IPS-15b (cell line): ENCODE results near the gene CMTR1.

Source experiments
- H3K27me3 ChIP-seq: one replicate; pipeline ENCODE4 v1.6.1; 2013; ENCODE audit warnings: low read length; ENCODE audit not compliant: control insufficient read depth, insufficient read depth
- H3K36me3 ChIP-seq: one replicate; pipeline ENCODE4 v1.6.1; 2013; ENCODE audit warnings: low read length; ENCODE audit not compliant: control insufficient read depth, insufficient read depth
- H3K4me1 ChIP-seq: one replicate; pipeline ENCODE4 v1.6.1; 2013; ENCODE audit warnings: mild to moderate bottlenecking, low read length; ENCODE audit not compliant: control insufficient read depth, insufficient read depth
- H3K4me3 ChIP-seq: one replicate; pipeline ENCODE4 v1.5.1; 2013; ENCODE audit warnings: low read depth, low read length
- H3K9ac ChIP-seq: one replicate; pipeline ENCODE4 v1.6.1; 2013; ENCODE audit warnings: low read depth, mild to moderate bottlenecking, low read length
- H3K9me3 ChIP-seq: one replicate; pipeline ENCODE4 v1.6.1; 2013; ENCODE audit warnings: mild to moderate bottlenecking, low read length; ENCODE audit not compliant: control insufficient read depth, insufficient read depth

CMTR1 gene

GRCh38 chr6:37489697-37490336, 56.8 kb downstream of the CMTR1 start:
- Histone ChIP-seq H3K9ac (no peak overlapping the region), H3K36me3 (no peaks in the 10 kb centered on the region), H3K9me3 (no peaks in the 10 kb centered on the region), H3K27me3 (no peaks in the 10 kb centered on the region), H3K4me1 (peaks cover 8% of the 10 kb centered on the region), H3K4me3 (no peak overlapping the region)

GRCh38 chr6:37490536-37491170, 57.6 kb downstream of the CMTR1 start:
- no peaks in the 10 kb centered on the region for H3K27me3 ChIP-seq
- peaks cover 8% of the 10 kb centered on the region for H3K4me1 ChIP-seq
- no peak overlapping the region for H3K9ac ChIP-seq
- no peaks in the 10 kb centered on the region for H3K9me3 ChIP-seq
- no peak overlapping the region for H3K4me3 ChIP-seq
- H3K36me3 ChIP-seq = no peaks in the 10 kb centered on the region

GRCh38 chr6:37491171-37491829, 58.3 kb downstream of the CMTR1 start:
- H3K9ac ChIP-seq = no peak overlapping the region
- H3K9me3 ChIP-seq = no peaks in the 10 kb centered on the region
- H3K4me1 ChIP-seq = peaks cover 8% of the 10 kb centered on the region
- no peaks in the 10 kb centered on the region for H3K36me3 ChIP-seq
- H3K4me3 ChIP-seq = no peak overlapping the region
- H3K27me3 ChIP-seq = no peaks in the 10 kb centered on the region

- no peaks in the 10 kb centered on the region for H3K36me3 ChIP-seq
- no peak overlapping the region for H3K9ac ChIP-seq
- no peak overlapping the region for H3K4me3 ChIP-seq
- peaks cover 8% of the 10 kb centered on the region for H3K4me1 ChIP-seq
- H3K27me3 ChIP-seq = no peaks in the 10 kb centered on the region
- H3K9me3 ChIP-seq = no peaks in the 10 kb centered on the region
These were observed 58.8 kb downstream of the CMTR1 start for GRCh38 chr6:37491830-37492208.

- no peak overlapping the region for H3K9ac ChIP-seq
- H3K27me3 ChIP-seq = no peaks in the 10 kb centered on the region
- no peak overlapping the region for H3K4me3 ChIP-seq
- no peaks in the 10 kb centered on the region for H3K9me3 ChIP-seq
- H3K4me1 ChIP-seq = peaks cover 8% of the 10 kb centered on the region
- no peaks in the 10 kb centered on the region for H3K36me3 ChIP-seq
These were observed 59.4 kb downstream of the CMTR1 start for GRCh38 chr6:37492236-37492972.

- Histone ChIP-seq H3K9ac (no peak overlapping the region), H3K36me3 (no peaks in the 10 kb centered on the region), H3K9me3 (no peaks in the 10 kb centered on the region), H3K4me3 (no peak overlapping the region), H3K27me3 (no peaks in the 10 kb centered on the region), H3K4me1 (peaks cover 8% of the 10 kb centered on the region)
These were observed 60.1 kb downstream of the CMTR1 start for GRCh38 chr6:37492991-37493660.

GRCh38 chr6:37493661-37493995, 60.6 kb downstream of the CMTR1 start:
- Histone ChIP-seq H3K36me3 (no peaks in the 10 kb centered on the region), H3K4me3 (no peak overlapping the region), H3K9me3 (no peaks in the 10 kb centered on the region), H3K9ac (no peak overlapping the region), H3K27me3 (no peaks in the 10 kb centered on the region), H3K4me1 (peaks cover 8% of the 10 kb centered on the region)

GRCh38 chr6:37495244-37495934, 62.4 kb downstream of the CMTR1 start:
- peaks cover 8% of the 10 kb centered on the region for H3K4me1 ChIP-seq
- no peak overlapping the region for H3K9ac ChIP-seq
- H3K9me3 ChIP-seq = no peaks in the 10 kb centered on the region
- no peaks in the 10 kb centered on the region for H3K27me3 ChIP-seq
- H3K36me3 ChIP-seq = no peaks in the 10 kb centered on the region
- H3K4me3 ChIP-seq = no peak overlapping the region

GRCh38 chr6:37496951-37497885, 64.2 kb downstream of the CMTR1 start:
- H3K9ac ChIP-seq = no peak overlapping the region
- peaks cover 5% of the 10 kb centered on the region for H3K4me1 ChIP-seq
- H3K27me3 ChIP-seq = peaks cover 2% of the 10 kb centered on the region
- no peaks in the 10 kb centered on the region for H3K36me3 ChIP-seq
- H3K4me3 ChIP-seq = no peak overlapping the region
- no peaks in the 10 kb centered on the region for H3K9me3 ChIP-seq

- Histone ChIP-seq H3K4me3 (peak within 1 kb of the TSS; percentile 79), H3K4me1 (no peaks in the 10 kb centered on the region), H3K27me3 (peaks cover 9% of the 10 kb centered on the region), H3K36me3 (no peaks in the 10 kb centered on the region), H3K9ac (peak within 1 kb of the TSS; percentile 82), H3K9me3 (no peaks in the 10 kb centered on the region)
These were observed 66.6 kb downstream of the CMTR1 start, which contains the start of gene CCDC167 for GRCh38 chr6:37499433-37500293. Gene CCDC167 (minus strand): TSS chr6:37499893. CDS start chr6:37499863, 30 bp downstream.
